GM12878 (cell line): Measurements from ENCODE around the gene DNAH1. TPM values are rescaled to one million over a fixed set of nuclear protein-coding genes. Genes with fewer than 3 reads are reported as not detected.

Source experiments
- DPF2 ChIP-seq: fragments of 450-650 bp; IDR thresholded peaks from 2 replicates; pipeline ENCODE4 v1.6.1; 2017; ENCODE audit warnings: mild to moderate bottlenecking
- EZH2 ChIP-seq: IDR thresholded peaks from 2 replicates; pipeline ENCODE4 v1.6.1; 2012; ENCODE audit warnings: low read depth, mild to moderate bottlenecking, control low read depth, inconsistent platforms, low read length, borderline replicate concordance; ENCODE audit not compliant: control insufficient read depth
- GATAD2B ChIP-seq: fragments of 450-650 bp; conservative IDR thresholded peaks from 2 replicates; pipeline ENCODE4 v1.6.1; 2017; ENCODE audit warnings: low read depth, mild to moderate bottlenecking, moderate library complexity
- NFIC ChIP-seq: IDR thresholded peaks from 2 replicates; pipeline ENCODE4 v1.6.1; 2012; ENCODE audit warnings: low read depth, mild to moderate bottlenecking, inconsistent platforms, low read length, moderate library complexity
- RB1 ChIP-seq: fragments of 450-650 bp; formaldehyde crosslinking; IDR thresholded peaks from 2 replicates; pipeline ENCODE4 v1.6.1; 2017; ENCODE audit warnings: mild to moderate bottlenecking, borderline replicate concordance
- SMARCA5 ChIP-seq: fragments of 450-650 bp; IDR thresholded peaks from 2 replicates; pipeline ENCODE4 v1.6.1; 2017; ENCODE audit warnings: mild to moderate bottlenecking
- SP1 ChIP-seq: IDR thresholded peaks from one replicate; pipeline ENCODE4 v1.6.1; 2011; ENCODE audit warnings: low read depth, low read length
- SREBF1 ChIP-seq: IDR thresholded peaks from 2 replicates; pipeline ENCODE4 v1.6.1; 2012; ENCODE audit warnings: mild to moderate bottlenecking, low read length
- SUPT20H ChIP-seq: IDR thresholded peaks from 2 replicates; pipeline ENCODE4 v1.6.1; 2011; ENCODE audit warnings: low read depth, mild to moderate bottlenecking, low read length, moderate library complexity, borderline replicate concordance; ENCODE audit not compliant: control insufficient read depth
- TBL1XR1 ChIP-seq: IDR thresholded peaks from 2 replicates; pipeline ENCODE4 v1.6.1; 2012; ENCODE audit warnings: low read depth, low read length, improper control_type of control experiment
- ZBED1 ChIP-seq: IDR thresholded peaks from 2 replicates; pipeline ENCODE4 v1.6.1; 2016; ENCODE audit warnings: borderline replicate concordance
- polyA plus RNA-seq, 11 experiments: library from polyadenylated mRNA; depleted of rRNA in 4 of 11; unstranded in 6 of 11; stranded (reverse) in 5 of 11; fragments of >200 nt; fragmentation: Nextera tagmentation in 4 of 11; fragmentation: Illumina TruSeq in 1 of 11; extraction: Ambion mirVana in 4 of 11; extraction: Trizol in 1 of 11; gene quantifications; 1 replicate in 1 of 11; 2 replicates in 10 of 11; pipeline versions ENCODE4 v1.2.1 to v1.2.3, GENCODE V29; 2011 to 2016; ENCODE audit warnings: inconsistent platforms in 2 of 11, missing spikeins in 2 of 11, low read depth in 1 of 11
- total RNA-seq, 4 experiments: library from RNA; depleted of rRNA in 3 of 4; stranded (reverse); fragments of >200 nt in 3 of 4; fragmentation: Illumina TruSeq in 1 of 4; extraction: Trizol in 1 of 4; gene quantifications; 2 replicates each; pipeline versions ENCODE4 v1.2.1 to v1.2.3, GENCODE V29; 2013 to 2021
- TF ChIP-seq, protein P1 (sequence below): fragments of 450-650 bp; IDR thresholded peaks from 2 replicates; pipeline ENCODE4 v1.6.1; 2016; ENCODE audit warnings: mild to moderate bottlenecking, moderate library complexity, borderline replicate concordance
- TF ChIP-seq, protein P2 (sequence below): fragments of 450-650 bp; IDR thresholded peaks from 2 replicates; pipeline ENCODE4 v1.6.1; 2017; ENCODE audit warnings: low read depth, mild to moderate bottlenecking, moderate library complexity
- TF ChIP-seq, protein P3 (sequence below): IDR thresholded peaks from 2 replicates; pipeline ENCODE4 v1.6.1; 2011; ENCODE audit warnings: borderline replicate concordance, low read depth, mild to moderate bottlenecking, moderate library complexity, low read length; ENCODE audit not compliant: insufficient read depth, poor library complexity, severe bottlenecking

DNAH1 gene
- total and polyA plus RNA-seq, 10 of the 15 experiments (the other 5 are each of a cell fraction or from before 2014, with no cell fraction given), result 0.31 to 5.8 (median 2.7) TPM

GRCh38 chr3:52299879-52300611 is 16.1 kb upstream of the DNAH1 start (continued):
- TF ChIP-seq, protein P1, sequence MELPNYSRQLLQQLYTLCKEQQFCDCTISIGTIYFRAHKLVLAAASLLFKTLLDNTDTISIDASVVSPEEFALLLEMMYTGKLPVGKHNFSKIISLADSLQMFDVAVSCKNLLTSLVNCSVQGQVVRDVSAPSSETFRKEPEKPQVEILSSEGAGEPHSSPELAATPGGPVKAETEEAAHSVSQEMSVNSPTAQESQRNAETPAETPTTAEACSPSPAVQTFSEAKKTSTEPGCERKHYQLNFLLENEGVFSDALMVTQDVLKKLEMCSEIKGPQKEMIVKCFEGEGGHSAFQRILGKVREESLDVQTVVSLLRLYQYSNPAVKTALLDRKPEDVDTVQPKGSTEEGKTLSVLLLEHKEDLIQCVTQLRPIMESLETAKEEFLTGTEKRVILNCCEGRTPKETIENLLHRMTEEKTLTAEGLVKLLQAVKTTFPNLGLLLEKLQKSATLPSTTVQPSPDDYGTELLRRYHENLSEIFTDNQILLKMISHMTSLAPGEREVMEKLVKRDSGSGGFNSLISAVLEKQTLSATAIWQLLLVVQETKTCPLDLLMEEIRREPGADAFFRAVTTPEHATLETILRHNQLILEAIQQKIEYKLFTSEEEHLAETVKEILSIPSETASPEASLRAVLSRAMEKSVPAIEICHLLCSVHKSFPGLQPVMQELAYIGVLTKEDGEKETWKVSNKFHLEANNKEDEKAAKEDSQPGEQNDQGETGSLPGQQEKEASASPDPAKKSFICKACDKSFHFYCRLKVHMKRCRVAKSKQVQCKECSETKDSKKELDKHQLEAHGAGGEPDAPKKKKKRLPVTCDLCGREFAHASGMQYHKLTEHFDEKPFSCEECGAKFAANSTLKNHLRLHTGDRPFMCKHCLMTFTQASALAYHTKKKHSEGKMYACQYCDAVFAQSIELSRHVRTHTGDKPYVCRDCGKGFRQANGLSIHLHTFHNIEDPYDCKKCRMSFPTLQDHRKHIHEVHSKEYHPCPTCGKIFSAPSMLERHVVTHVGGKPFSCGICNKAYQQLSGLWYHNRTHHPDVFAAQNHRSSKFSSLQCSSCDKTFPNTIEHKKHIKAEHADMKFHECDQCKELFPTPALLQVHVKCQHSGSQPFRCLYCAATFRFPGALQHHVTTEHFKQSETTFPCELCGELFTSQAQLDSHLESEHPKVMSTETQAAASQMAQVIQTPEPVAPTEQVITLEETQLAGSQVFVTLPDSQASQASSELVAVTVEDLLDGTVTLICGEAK, result no peak
- TF ChIP-seq ZBED1, result no peak
- no peak for TF ChIP-seq NFIC
- TF ChIP-seq DPF2, result peak; percentile 52
- TF ChIP-seq SP1, result no peak
- TF ChIP-seq, protein P2, sequence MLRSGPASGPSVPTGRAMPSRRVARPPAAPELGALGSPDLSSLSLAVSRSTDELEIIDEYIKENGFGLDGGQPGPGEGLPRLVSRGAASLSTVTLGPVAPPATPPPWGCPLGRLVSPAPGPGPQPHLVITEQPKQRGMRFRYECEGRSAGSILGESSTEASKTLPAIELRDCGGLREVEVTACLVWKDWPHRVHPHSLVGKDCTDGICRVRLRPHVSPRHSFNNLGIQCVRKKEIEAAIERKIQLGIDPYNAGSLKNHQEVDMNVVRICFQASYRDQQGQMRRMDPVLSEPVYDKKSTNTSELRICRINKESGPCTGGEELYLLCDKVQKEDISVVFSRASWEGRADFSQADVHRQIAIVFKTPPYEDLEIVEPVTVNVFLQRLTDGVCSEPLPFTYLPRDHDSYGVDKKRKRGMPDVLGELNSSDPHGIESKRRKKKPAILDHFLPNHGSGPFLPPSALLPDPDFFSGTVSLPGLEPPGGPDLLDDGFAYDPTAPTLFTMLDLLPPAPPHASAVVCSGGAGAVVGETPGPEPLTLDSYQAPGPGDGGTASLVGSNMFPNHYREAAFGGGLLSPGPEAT, result peak; percentile 64; the same call in 1 of the 2 replicates
- no peak for TF ChIP-seq EZH2
- TF ChIP-seq SMARCA5, result no peak
- TF ChIP-seq, protein P3, sequence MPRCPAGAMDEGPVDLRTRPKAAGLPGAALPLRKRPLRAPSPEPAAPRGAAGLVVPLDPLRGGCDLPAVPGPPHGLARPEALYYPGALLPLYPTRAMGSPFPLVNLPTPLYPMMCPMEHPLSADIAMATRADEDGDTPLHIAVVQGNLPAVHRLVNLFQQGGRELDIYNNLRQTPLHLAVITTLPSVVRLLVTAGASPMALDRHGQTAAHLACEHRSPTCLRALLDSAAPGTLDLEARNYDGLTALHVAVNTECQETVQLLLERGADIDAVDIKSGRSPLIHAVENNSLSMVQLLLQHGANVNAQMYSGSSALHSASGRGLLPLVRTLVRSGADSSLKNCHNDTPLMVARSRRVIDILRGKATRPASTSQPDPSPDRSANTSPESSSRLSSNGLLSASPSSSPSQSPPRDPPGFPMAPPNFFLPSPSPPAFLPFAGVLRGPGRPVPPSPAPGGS, result no peak
- TF ChIP-seq GATAD2B, result peak; percentile 37; the same call in 1 of the 2 replicates
- TF ChIP-seq SUPT20H, result no peak
- no peak for TF ChIP-seq SREBF1
- no peak for TF ChIP-seq TBL1XR1
- TF ChIP-seq RB1, result 0 out of 2 replicates have a peak, but pooled peaks have one; percentile 21
- TF ChIP-seq, all 136 proteins: peak for 18
